ENCODE measurements around the gene TMEM233. TPM values are rescaled to one million over a fixed set of nuclear protein-coding genes. Genes with fewer than 3 reads are reported as not detected.

The TMEM233 gene
- total and polyA plus RNA-seq, 7 donors, result 11.6 to 125 (median 69.7) TPM

GRCh38 chr12:119678459-119678858 lies 84.9 kb downstream of the TMEM233 start:
- no peaks in the 10 kb centered on the region for H3K27me3 ChIP-seq (ENCODE audit: insufficient read depth in 3 of 3, low read length in 2 of 3)
- H3K4me1 ChIP-seq, result peaks cover 12% of the 10 kb centered on the region
- TF ChIP-seq, protein P1, sequence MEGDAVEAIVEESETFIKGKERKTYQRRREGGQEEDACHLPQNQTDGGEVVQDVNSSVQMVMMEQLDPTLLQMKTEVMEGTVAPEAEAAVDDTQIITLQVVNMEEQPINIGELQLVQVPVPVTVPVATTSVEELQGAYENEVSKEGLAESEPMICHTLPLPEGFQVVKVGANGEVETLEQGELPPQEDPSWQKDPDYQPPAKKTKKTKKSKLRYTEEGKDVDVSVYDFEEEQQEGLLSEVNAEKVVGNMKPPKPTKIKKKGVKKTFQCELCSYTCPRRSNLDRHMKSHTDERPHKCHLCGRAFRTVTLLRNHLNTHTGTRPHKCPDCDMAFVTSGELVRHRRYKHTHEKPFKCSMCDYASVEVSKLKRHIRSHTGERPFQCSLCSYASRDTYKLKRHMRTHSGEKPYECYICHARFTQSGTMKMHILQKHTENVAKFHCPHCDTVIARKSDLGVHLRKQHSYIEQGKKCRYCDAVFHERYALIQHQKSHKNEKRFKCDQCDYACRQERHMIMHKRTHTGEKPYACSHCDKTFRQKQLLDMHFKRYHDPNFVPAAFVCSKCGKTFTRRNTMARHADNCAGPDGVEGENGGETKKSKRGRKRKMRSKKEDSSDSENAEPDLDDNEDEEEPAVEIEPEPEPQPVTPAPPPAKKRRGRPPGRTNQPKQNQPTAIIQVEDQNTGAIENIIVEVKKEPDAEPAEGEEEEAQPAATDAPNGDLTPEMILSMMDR (IDR thresholded peaks at IDR 0.05), result no peak
- H3K27ac ChIP-seq, result no peak overlapping the region
- H3K9me3 ChIP-seq, result no peaks in the 10 kb centered on the region
- no peak overlapping the region for H3K4me3 ChIP-seq
- intact Hi-C loops (cut with DNase I), result no loop called here
- no peak for ATAC-seq
- peaks cover 26 to 90% of the 10 kb centered on the region in 2 donors for H3K36me3 ChIP-seq (ENCODE audit: insufficient read depth in 1 of 2, low read depth in 1 of 2)
- WGBS, 3 donors, result 77 to 90% (median 83%) methylated on average over 7 of the region's 7 CpGs
- no peak for DNase-seq

DNA sequence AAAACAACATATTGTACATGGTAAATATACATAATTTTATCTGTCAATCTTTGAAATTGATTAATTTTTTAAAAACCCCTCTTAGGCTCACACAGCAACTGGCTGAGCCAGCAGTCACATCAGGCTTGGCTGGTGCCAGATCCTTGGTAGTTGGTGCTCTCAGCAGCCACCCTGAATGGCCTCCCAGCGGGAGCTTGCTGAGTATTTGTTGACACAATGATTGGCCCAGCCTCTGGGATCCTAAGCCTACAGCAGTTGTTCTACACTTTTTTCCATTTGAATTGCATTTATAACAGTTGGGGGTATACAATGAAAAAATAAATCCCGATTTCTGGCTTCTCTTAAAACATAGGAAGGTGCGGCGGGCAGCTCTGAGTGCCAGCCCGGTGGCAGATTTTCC lies 85.5 kb downstream of the TMEM233 start:
- TF ChIP-seq, protein P1 (IDR thresholded peaks at IDR 0.05), result no peak
- WGBS, 3 donors, result 91 to 95% (median 92%) methylated on average over 5 of the region's 5 CpGs
- no peak for ATAC-seq

DNA sequence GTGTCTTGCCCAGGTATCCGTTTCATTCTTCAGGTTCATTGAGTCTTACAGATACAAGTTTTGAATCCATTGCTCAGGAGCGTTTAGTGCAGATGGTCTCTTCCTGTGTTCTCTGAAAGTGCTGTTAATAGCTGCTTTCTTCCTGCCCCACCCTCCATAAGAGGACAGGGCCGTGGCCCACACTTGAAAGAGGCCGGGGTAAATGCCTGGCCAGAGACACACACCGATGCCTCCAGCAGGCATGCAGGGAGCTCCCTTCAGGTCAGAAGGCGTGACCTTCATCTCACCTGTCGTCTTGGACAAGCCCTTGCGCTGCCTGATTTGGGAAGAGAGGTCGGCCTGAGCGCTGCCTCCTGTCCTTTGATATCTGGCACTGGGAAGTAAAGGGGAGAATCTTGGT lies 85.9 kb downstream of the TMEM233 start:
- Histone ChIP-seq H3K4me3 (no peak overlapping the region), H3K27ac (no peak overlapping the region), H3K9me3 (no peaks in the 10 kb centered on the region), H3K4me1 (peaks cover 6% of the 10 kb centered on the region), H3K36me3 (ENCODE audit: insufficient read depth in 1 of 2, low read depth in 1 of 2) (peaks cover 21 to 80% of the 10 kb centered on the region in 2 donors), H3K27me3 (ENCODE audit: insufficient read depth in 3 of 3, low read length in 2 of 3) (no peaks in the 10 kb centered on the region)
- 83 to 86% (median 84%) methylated on average over 10 of the region's 10 CpGs for WGBS, 3 donors
- intact Hi-C loops (cut with DNase I), result no loop called here
- no peak for ATAC-seq
- no peak for DNase-seq
- TF ChIP-seq, protein P1 (IDR thresholded peaks at IDR 0.05), result no peak

More for the DNA sequence above, 85.5 kb downstream of the TMEM233 start:
- no peak for DNase-seq
- no peaks in the 10 kb centered on the region for H3K9me3 ChIP-seq
- H3K4me3 ChIP-seq, result no peak overlapping the region
- H3K4me1 ChIP-seq, result peaks cover 10% of the 10 kb centered on the region
- intact Hi-C loops (cut with DNase I), result no loop called here
- peaks cover 21 to 84% of the 10 kb centered on the region in 2 donors for H3K36me3 ChIP-seq (ENCODE audit: insufficient read depth in 1 of 2, low read depth in 1 of 2)
- H3K27me3 ChIP-seq (ENCODE audit: insufficient read depth in 3 of 3, low read length in 2 of 3), result no peaks in the 10 kb centered on the region
- no peak overlapping the region for H3K27ac ChIP-seq

GRCh38 chr12:119681111-119681510 lies 87.5 kb downstream of the TMEM233 start:
- WGBS, 3 donors, result 83 to 87% (median 86%) methylated on average over 8 of the region's 8 CpGs
- H3K27ac ChIP-seq, result no peak overlapping the region
- no peaks in the 10 kb centered on the region for H3K9me3 ChIP-seq
- ATAC-seq, result no peak
- DNase-seq, result no peak
- TF ChIP-seq, protein P1 (IDR thresholded peaks at IDR 0.05), result no peak
- no peaks in the 10 kb centered on the region for H3K27me3 ChIP-seq (ENCODE audit: insufficient read depth in 3 of 3, low read length in 2 of 3)
- H3K4me1 ChIP-seq, result peaks cover 6% of the 10 kb centered on the region
- peaks cover 15 to 64% of the 10 kb centered on the region in 2 donors for H3K36me3 ChIP-seq (ENCODE audit: insufficient read depth in 1 of 2, low read depth in 1 of 2)
- no peak overlapping the region for H3K4me3 ChIP-seq
- intact Hi-C loops (cut with DNase I), result no loop called here

All from psoas muscle (tissue), 8 donors.